HEK293T (cell line): Measurements from ENCODE around the gene SLC45A3.

Source experiments
- CTCF ChIA-PET: fragments of 350-600 bp; formaldehyde crosslinking; extraction: SDS; loops from one replicate; lab custom pipeline; 2021; ENCODE audit warnings: antibody characterized with exemption, inconsistent platforms; lab: Yijun Ruan, JAX
- POLR2A ChIA-PET: fragments of 350-600 bp; formaldehyde crosslinking; extraction: SDS; loops from one replicate; lab custom pipeline; 2020; ENCODE audit warnings: antibody characterized with exemption, inconsistent platforms; lab: Yijun Ruan, JAX
- DNase-seq: peaks from one replicate; pipeline ENCODE4 v3.0.0; 2012; ENCODE audit warnings: mixed read lengths; ENCODE audit errors: extremely low spot score
- ARNT ChIP-seq: fragments of 450-650 bp; IDR thresholded peaks from 2 replicates; pipeline ENCODE4 v1.6.1; 2017; ENCODE audit warnings: mild to moderate bottlenecking
- BHLHE40 ChIP-seq: fragments of 450-650 bp; IDR thresholded peaks from 2 replicates; pipeline ENCODE4 v1.6.1; 2016; ENCODE audit warnings: mild to moderate bottlenecking, moderate library complexity, borderline replicate concordance
- CTBP1 ChIP-seq: fragments of 450-650 bp; IDR thresholded peaks from 2 replicates; pipeline ENCODE4 v1.6.1; 2016; ENCODE audit warnings: borderline replicate concordance
- ELF4 ChIP-seq: fragments of 450-650 bp; IDR thresholded peaks from 2 replicates; pipeline ENCODE4 v1.6.1; 2017; ENCODE audit warnings: antibody characterized with exemption
- FOXA1 ChIP-seq: fragments of 450-650 bp; IDR thresholded peaks from 2 replicates; pipeline ENCODE4 v1.6.1; 2016; ENCODE audit warnings: mild to moderate bottlenecking
- FOXK2 ChIP-seq: fragments of 450-650 bp; IDR thresholded peaks from 2 replicates; pipeline ENCODE4 v1.6.1; 2016; ENCODE audit warnings: mild to moderate bottlenecking
- FOXM1 ChIP-seq: fragments of 450-650 bp; IDR thresholded peaks from 2 replicates; pipeline ENCODE4 v1.6.1; 2017; ENCODE audit warnings: mild to moderate bottlenecking, borderline replicate concordance
- HDGF ChIP-seq: fragments of 450-650 bp; IDR thresholded peaks from 2 replicates; pipeline ENCODE4 v1.6.1; 2017; ENCODE audit warnings: antibody characterized with exemption, borderline replicate concordance
- L3MBTL2 ChIP-seq: fragments of 450-650 bp; conservative IDR thresholded peaks from 2 replicates; pipeline ENCODE4 v1.6.1; 2016; ENCODE audit warnings: mild to moderate bottlenecking
- LEF1 ChIP-seq: fragments of 450-650 bp; IDR thresholded peaks from 2 replicates; pipeline ENCODE4 v1.6.1; 2017; ENCODE audit warnings: mild to moderate bottlenecking, borderline replicate concordance
- NFRKB ChIP-seq: fragments of 450-650 bp; IDR thresholded peaks from 2 replicates; pipeline ENCODE4 v1.6.1; 2016; ENCODE audit warnings: mild to moderate bottlenecking, moderate library complexity
- PKNOX1 ChIP-seq: fragments of 450-650 bp; IDR thresholded peaks from 2 replicates; pipeline ENCODE4 v1.6.1; 2016
- SP1 ChIP-seq: fragments of 450-650 bp; IDR thresholded peaks from 2 replicates; pipeline ENCODE4 v1.6.1; 2017
- SUZ12 ChIP-seq: fragments of 450-650 bp; IDR thresholded peaks from 2 replicates; pipeline ENCODE4 v1.6.1; 2016; ENCODE audit warnings: mild to moderate bottlenecking
- TARDBP ChIP-seq: fragments of 450-650 bp; IDR thresholded peaks from 2 replicates; pipeline ENCODE4 v1.6.1; 2016
- ZNF384 ChIP-seq: fragments of 450-650 bp; IDR thresholded peaks from 2 replicates; pipeline ENCODE4 v1.6.1; 2016

Gene SLC45A3

GRCh38 chr1:205615789-205616188 lies 64.5 kb downstream of the SLC45A3 start:
- no peak for TF ChIP-seq FOXK2
- TF ChIP-seq NFRKB, result no peak
- no peak for TF ChIP-seq FOXA1
- no peak for TF ChIP-seq BHLHE40
- TF ChIP-seq HDGF, result no peak
- no peak for TF ChIP-seq CTBP1
- TF ChIP-seq L3MBTL2, result no peak
- TF ChIP-seq ELF4, result no peak
- TF ChIP-seq SUZ12, result no peak
- TF ChIP-seq FOXM1, result no peak
- POLR2A ChIA-PET, result interaction anchor here (0.7 kb wide), 1 partner anchor 17 kb away, joined by 4 read pairs; the partner anchor contains the start of gene ELK4
- CTCF ChIA-PET, result no interaction called here
- DNase-seq, result no peak

DNA sequence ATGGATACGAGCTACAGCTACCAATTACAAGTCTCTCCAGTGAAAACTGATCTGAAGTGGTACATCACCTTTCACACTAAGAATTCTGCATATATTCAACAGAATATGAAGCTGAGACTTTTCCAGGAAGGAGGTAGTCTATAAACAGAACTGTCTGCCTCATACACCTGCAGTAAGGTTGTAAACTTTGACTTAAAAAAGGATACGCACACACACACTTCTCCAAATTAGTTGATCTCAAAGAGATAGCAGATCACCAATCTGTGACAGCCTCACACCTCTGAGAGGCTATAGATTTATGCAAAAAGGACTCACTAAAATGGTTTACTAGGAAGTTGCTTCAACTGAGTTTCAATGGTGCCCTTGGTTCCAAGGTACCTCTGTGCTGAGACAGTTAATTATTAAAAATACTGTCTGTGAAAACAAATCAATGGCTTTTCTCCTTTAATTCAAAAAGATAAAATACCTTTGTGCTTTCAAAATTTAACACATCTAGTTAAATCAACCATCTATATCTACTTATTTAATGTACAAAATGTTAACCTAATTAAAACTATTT lies 66.4 kb downstream of the SLC45A3 start:
- no peak for TF ChIP-seq CTBP1
- no peak for TF ChIP-seq LEF1
- no peak for TF ChIP-seq NFRKB
- no peak for TF ChIP-seq ZNF384
- no peak for TF ChIP-seq BHLHE40
- TF ChIP-seq TARDBP, result no peak
- TF ChIP-seq FOXA1, result no peak
- ChIA-PET CTCF (no interaction called here), POLR2A (no interaction called here)
- DNase-seq, result no peak

DNA sequence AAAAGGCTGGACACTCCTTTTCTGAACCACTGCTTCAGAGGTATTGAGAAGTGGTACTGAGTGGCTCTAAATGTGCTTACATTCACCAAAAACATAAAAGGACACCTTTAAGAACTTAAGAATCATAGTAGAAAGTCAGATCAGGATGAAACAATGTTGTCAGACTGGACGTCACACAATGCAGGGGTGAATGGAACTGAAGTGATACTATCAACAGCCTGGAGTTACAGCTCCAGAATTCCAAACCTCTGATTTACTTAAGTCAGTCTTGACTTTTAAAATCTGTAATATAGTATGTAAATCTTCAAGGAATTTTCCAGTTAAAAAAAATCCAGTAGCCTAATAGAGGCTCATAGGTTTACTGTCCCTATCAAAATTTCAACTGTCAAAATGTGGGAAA lies 67.8 kb downstream of the SLC45A3 start:
- TF ChIP-seq L3MBTL2 (no peak), ARNT (no peak), FOXA1 (no peak), FOXK2 (no peak), TARDBP (no peak), SP1 (no peak), HDGF (no peak), CTBP1 (no peak), ELF4 (no peak), BHLHE40 (no peak)
- ChIA-PET POLR2A (no interaction called here), CTCF (interaction anchor here (0.6 kb wide), 1 partner anchor 38 kb away, joined by 3 read pairs; no protein-coding TSS in a partner anchor)
- DNase-seq, result no peak

GRCh38 chr1:205612104-205612503 lies 68.2 kb downstream of the SLC45A3 start:
- POLR2A ChIA-PET, result no interaction called here
- CTCF ChIA-PET, result interaction anchor here (0.6 kb wide), 1 partner anchor 38 kb away, joined by 3 read pairs; no protein-coding TSS in a partner anchor
- no peak for TF ChIP-seq NFRKB
- no peak for DNase-seq

DNA sequence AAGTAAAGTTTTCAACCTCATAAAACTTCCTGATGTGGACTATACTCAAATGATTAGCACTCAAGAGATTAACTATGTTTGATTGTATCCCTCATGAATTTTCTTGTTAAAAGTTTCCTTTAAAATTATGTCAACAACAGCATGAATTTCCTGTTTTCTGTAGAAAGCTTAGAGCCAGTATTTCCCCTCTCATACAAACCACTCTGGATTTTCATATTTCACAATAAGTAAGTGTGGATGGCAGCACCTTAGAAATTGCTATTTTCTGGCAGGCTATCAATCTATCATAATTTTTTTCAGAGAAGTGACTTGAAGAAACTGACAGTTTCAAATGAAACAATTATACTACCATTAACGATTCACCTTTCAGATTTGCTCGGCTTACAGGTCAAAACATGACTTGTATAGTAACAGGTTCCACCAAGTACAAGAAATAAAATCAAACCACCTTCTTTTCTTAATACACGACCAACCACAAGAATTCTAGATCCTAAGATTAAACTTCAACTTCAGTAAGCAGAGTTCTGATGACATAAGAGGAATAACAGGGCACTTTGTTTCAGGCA lies 69.3 kb downstream of the SLC45A3 start:
- no peak for DNase-seq
- ChIA-PET CTCF (no interaction called here), POLR2A (no interaction called here)
- TF ChIP-seq SUZ12 (no peak), FOXA1 (no peak), TARDBP (no peak), BHLHE40 (no peak), FOXM1 (no peak)

DNA sequence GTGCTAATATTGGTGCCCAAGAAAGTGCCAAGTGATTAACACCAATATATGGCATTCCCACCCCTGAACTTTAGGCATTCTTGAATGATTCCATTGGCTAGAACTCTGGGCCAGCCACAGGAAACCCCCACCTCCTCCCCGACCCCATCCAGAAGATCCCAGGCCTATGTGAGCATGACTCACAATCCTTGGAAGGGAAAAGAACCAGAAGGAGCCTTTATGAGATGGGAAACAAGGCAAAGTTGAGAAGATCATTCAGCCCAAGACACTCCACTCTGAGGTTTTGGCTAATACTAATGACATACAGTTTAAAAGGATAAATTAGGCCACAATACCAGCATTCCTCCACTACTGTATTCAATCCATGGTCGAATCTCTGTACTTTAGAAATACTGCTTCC lies 70.3 kb downstream of the SLC45A3 start:
- DNase-seq, result no peak
- ChIA-PET CTCF (interaction anchor here (0.9 kb wide), 1 partner anchor 9 kb away, joined by 3 read pairs; no protein-coding TSS in a partner anchor), POLR2A (no interaction called here)
- TF ChIP-seq SUZ12 (no peak), FOXM1 (no peak), PKNOX1 (no peak), SP1 (no peak), BHLHE40 (no peak)
